ENCODE measurements around the gene TAAR6.
"Not testable (repeated sequence)": the region's sequence is repeated elsewhere in the genome, so short reads cannot be mapped to it uniquely, and the experiment has no call there.

Gene TAAR6

GRCh38 chr6:132590362-132590761 is 20.2 kb downstream of the TAAR6 start:
- no peak for FAIRE-seq

GRCh38 chr6:132592855-132593254 is 22.7 kb downstream of the TAAR6 start:
- FAIRE-seq = no peak

GRCh38 chr6:132596201-132596600 is 26.1 kb downstream of the TAAR6 start:
- FAIRE-seq = no peak

GRCh38 chr6:132598473-132598872 is 28.4 kb downstream of the TAAR6 start:
- FAIRE-seq = no peak

- FAIRE-seq = not testable (repeated sequence)
Observed at GRCh38 chr6:132600900-132601299, 30.8 kb downstream of the TAAR6 start.

GRCh38 chr6:132604635-132605152 is 34.6 kb downstream of the TAAR6 start:
- FAIRE-seq = no peak

- no peak for FAIRE-seq
Observed at GRCh38 chr6:132607544-132608233, 37.6 kb downstream of the TAAR6 start.

- no peak for FAIRE-seq
Observed at GRCh38 chr6:132611616-132612015, 41.5 kb downstream of the TAAR6 start.

- no peak for FAIRE-seq
Observed at GRCh38 chr6:132612449-132613108, 42.5 kb downstream of the TAAR6 start.

- no peak for FAIRE-seq
Observed at GRCh38 chr6:132614554-132614953, 44.4 kb downstream of the TAAR6 start.

- no peak for FAIRE-seq
Observed at GRCh38 chr6:132616677-132617076, 46.6 kb downstream of the TAAR6 start.
